ENCODE measurements around the gene NDUFAB1. TPM values are rescaled to one million over a fixed set of nuclear protein-coding genes. Genes with fewer than 3 reads are reported as not detected.
A peak's percentile ranks its signal among the peaks of the same experiment; 100 is the strongest.
"Not testable (repeated sequence)": the region's sequence is repeated elsewhere in the genome, so short reads cannot be mapped to it uniquely, and the experiment has no call there.

The NDUFAB1 gene
- 22.7 TPM for total RNA-seq

DNA sequence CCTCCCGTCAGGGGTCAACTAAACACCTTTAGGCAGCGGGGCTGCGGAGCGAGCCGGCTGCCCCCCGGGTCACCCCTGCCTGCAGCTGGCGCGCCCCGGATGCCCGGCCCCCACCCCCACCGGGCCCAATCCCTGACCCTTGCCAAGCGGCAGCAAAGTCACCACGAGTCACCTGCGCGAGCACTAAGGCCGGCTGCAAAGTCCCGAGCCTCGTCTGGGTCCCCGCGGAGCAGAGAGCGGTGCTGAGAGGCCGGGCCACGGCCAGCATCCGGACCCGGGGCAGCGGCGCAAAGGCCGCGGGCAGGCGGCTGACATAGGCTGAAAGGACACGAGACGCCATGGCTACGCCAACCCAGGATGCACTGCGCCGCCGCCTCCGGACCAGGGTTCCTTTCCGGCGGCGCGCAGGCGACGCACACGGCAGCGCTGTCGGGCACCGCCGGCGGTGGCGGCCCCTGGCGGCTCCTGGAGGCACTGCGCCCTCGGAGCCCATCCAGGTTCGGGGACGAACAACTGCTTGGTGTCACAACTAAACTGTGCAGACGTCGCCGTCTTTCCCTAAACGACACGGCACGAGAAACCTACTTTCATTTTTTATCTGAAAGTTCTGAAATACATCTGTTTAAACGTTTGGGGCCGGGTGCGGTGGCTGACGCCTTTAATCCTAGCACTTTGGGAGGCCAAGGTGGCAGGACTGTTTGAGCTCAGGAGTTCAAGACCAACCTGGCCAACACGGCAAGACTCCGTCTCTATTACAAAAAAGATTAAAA, at the start of gene NDUFAB1:
NDUFAB1 (minus strand) TSS at position 366 of the 770 bp plus-strand sequence; CDS start at position 340, 26 bp downstream.
- Histone ChIP-seq H3K9me3 (ENCODE audit: low read depth, low read length) (no peaks in the 10 kb centered on the region), H3K27me3 (ENCODE audit: insufficient read depth, low read length) (no peaks in the 10 kb centered on the region), H3K4me3 (ENCODE audit: low read length) (peak within 1 kb of the TSS; percentile 87), H3K4me1 (ENCODE audit: insufficient read depth, low read length) (peaks cover 22% of the 10 kb centered on the region)

DNA sequence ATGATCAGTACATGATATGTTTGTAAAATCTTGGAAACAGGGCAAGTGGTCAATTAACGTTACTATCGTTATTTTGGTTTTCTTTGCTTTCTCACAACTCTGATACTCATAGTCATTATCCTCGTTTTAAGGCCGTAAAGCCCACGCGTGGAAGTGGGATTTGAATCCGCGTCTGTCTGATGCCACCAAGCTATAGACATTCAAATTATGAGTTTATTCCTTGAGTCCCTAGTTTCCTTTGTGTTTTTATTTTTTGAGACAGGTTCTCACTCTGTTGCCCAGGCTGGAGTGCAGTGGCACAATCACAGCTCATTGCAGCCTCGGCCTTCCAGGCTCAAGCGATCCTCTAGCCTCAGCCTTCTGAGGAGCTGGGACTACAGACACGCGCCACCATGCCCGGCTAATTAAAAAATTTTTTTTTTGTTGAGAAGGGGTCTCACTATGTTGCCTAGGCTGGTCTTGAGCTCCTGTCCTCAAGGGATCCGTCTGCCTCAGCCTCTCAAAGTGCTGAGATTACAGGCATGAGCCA, 46.2 kb upstream of the NDUFAB1 start:
- H3K4me3 ChIP-seq (ENCODE audit: low read length), result peak overlapping the region; percentile 94
- H3K27me3 ChIP-seq (ENCODE audit: insufficient read depth, low read length), result no peaks in the 10 kb centered on the region
- H3K9me3 ChIP-seq (ENCODE audit: low read depth, low read length), result no peaks in the 10 kb centered on the region
- peaks cover 27% of the 10 kb centered on the region for H3K4me1 ChIP-seq (ENCODE audit: insufficient read depth, low read length)

DNA sequence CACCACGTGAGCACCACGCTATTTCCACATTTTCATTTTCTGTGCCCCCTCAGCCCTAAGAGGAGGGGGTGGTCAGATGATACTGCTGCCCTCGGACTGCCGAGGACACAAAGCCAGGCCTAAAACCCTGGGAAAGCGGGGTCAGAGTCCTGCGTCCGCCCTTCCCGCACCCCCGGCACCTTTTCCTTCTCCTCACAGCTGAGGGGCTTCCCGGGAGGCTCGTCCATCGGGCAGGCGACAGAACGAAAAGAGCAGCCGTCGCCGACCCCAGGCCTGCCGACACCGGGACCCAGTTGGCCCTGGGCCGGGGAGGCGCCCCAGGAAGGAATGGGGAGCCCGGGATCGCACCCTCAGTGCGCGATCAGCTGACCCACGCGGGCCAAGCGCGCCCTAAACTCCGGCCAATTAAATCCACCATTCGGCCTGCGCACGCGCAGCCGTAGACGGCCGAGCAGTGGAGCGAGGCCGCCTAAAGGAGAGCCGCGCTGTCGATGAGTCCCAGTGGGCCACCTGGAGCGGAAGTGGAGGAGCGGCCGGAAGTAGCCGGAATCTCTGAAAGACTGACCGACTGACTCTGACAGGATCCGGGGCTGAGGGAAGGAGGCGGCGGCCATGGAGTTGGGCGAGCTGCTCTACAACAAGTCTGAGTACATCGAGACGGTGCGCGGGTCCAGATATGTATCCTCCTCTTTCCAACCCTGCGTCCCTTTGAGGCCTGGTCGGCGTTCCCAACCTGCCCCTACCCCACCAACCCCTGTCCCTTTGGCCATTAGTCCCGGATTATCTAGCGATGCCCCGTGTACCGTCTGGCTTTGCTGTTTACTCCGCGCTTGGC, 45.0 kb upstream of the NDUFAB1 start, which contains the start of the genes DCTN5 and PALB2:
DCTN5 (plus strand) TSS at position 536 of the 835 bp plus-strand sequence; CDS start at position 613, 77 bp downstream.
PALB2 (minus strand) TSS at position 380 of the 835 bp plus-strand sequence; CDS start at position 227, 153 bp downstream.
- Histone ChIP-seq H3K4me3 (ENCODE audit: low read length) (peak within 1 kb of the TSS; percentile 94), H3K9me3 (ENCODE audit: low read depth, low read length) (no peaks in the 10 kb centered on the region), H3K27me3 (ENCODE audit: insufficient read depth, low read length) (no peaks in the 10 kb centered on the region), H3K4me1 (ENCODE audit: insufficient read depth, low read length) (peaks cover 27% of the 10 kb centered on the region)

DNA sequence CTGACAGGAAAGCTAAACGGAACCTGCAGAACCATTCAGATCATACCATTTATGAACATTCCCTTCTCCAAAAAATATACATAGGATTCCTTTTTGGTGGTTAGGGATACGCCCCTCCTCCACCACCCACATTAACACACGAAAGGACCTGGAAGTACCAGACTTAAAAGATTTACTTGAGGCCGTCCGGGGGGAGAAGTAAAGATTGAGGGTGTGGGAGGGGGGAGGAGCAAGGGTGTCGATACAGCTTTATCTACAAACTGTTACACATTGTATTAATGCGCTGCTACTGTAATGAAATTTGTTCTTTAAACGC, 44.5 kb upstream of the NDUFAB1 start:
- H3K4me1 ChIP-seq (ENCODE audit: insufficient read depth, low read length), result peaks cover 27% of the 10 kb centered on the region
- no peaks in the 10 kb centered on the region for H3K9me3 ChIP-seq (ENCODE audit: low read depth, low read length)
- H3K4me3 ChIP-seq (ENCODE audit: low read length), result peak overlapping the region; percentile 94
- H3K27me3 ChIP-seq (ENCODE audit: insufficient read depth, low read length), result no peaks in the 10 kb centered on the region

DNA sequence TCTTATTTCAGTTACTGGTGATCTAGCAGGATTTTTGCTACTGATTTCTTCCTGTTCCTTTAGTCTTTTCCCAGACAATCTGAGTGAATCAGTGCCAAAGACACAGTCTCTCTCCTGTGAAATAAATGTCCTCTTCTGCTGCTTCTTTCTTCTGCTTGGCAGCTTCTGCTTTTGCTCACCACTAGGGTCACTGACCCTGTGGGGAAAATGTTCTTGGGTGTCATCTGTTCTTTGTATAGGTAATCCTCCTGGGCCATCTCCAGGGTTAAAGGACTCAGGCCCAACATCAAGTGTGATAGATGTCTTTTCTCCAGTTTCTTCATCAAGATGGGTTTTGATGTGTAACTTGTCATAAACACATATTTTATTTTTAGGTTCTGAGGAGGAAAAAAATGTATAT, 39.8 kb upstream of the NDUFAB1 start:
- Histone ChIP-seq H3K4me3 (ENCODE audit: low read length) (no peak overlapping the region), H3K4me1 (ENCODE audit: insufficient read depth, low read length) (peaks cover 12% of the 10 kb centered on the region), H3K9me3 (ENCODE audit: low read depth, low read length) (no peaks in the 10 kb centered on the region), H3K27me3 (ENCODE audit: insufficient read depth, low read length) (no peaks in the 10 kb centered on the region)

DNA sequence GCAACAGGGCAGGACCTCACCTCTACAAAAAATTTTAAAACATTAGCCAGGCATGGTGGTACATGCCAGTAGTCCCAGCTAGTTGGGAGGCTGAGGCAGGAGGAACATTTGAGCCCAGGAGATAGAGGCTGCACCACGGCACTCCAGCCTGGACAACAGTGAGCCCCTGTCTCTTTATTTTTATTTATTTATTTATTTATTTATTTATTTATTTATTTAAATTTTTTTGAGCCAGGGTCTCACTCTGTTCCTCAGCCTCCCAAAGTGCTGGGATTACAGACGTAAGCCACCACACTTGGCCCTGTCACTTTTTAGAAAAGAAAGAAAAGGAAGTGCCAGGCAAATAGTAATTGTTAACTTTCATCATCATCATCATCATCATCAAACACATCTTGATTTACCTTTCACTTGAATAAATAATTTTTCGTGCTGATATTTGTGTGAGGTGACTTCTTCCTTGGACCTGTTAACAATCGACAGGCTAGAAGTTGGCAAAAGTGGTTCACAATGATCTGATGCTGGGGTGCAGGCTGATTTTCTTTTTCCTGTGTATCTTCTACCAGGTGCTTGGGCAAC, 38.4 kb upstream of the NDUFAB1 start:
- no peaks in the 10 kb centered on the region for H3K27me3 ChIP-seq (ENCODE audit: insufficient read depth, low read length)
- H3K9me3 ChIP-seq (ENCODE audit: low read depth, low read length), result no peaks in the 10 kb centered on the region
- no peak overlapping the region for H3K4me3 ChIP-seq (ENCODE audit: low read length)
- H3K4me1 ChIP-seq (ENCODE audit: insufficient read depth, low read length), result no peaks in the 10 kb centered on the region

DNA sequence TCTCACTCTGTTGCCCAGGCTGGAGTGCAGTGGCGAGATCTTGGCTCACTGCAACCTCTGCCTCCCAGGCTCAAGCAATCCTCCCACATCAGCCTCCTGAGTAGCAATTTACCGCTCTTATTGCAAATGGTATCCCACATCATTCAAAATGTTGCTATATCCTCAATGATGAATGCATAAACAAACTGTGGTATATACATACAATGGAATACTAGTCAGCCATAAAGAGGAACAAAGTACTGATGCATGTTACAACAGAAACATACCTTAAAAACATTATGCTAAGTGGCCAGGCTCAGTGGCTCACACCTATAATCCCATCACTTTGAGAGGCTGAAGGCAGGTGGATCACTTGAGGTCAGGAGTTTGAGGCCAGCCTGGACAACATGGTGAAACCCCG, 35.8 kb upstream of the NDUFAB1 start:
- H3K27me3 ChIP-seq (ENCODE audit: insufficient read depth, low read length); H3K4me1 ChIP-seq (ENCODE audit: insufficient read depth, low read length); H3K9me3 ChIP-seq (ENCODE audit: low read depth, low read length); H3K4me3 ChIP-seq (ENCODE audit: low read length): not testable (repeated sequence)

DNA sequence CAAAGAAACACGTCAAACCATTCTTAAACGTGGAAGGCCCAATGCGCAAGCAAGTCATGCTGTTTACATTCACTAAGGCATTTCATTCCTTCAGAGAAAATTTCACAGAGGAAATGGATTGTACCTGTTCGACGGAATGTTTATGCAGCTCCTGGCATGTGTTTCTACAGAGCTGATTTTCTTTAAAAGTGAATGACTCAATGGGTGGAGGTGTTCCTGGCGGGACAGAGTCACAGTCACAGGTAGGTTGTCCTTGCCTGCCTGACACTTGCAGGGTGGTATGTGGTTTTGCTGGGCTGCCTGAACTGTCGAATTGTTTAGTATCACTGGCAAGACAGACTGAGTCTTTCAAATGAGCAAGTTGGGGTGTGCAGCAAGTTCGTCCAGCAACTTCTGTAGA, 33.4 kb upstream of the NDUFAB1 start:
- H3K27me3 ChIP-seq (ENCODE audit: insufficient read depth, low read length), result no peaks in the 10 kb centered on the region
- H3K9me3 ChIP-seq (ENCODE audit: low read depth, low read length), result no peaks in the 10 kb centered on the region
- no peaks in the 10 kb centered on the region for H3K4me1 ChIP-seq (ENCODE audit: insufficient read depth, low read length)
- no peak overlapping the region for H3K4me3 ChIP-seq (ENCODE audit: low read length)

DNA sequence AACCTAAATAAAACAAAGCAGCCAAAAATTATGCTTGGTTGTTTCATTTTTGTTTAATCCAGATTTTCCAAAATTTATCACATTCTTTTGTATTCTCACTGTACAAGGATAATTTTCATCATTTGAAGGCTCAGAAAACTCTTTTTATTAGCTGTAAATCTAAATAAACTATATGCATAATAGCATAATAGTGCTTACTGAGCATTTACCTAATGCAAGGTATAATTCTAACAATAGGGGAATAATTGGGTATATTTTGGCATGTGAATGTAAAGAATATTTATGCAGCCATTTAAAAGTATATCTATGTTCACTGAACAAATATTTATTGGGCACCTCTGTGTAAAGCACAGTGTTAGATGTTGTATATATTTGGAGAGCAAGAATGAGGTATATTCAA, 28.0 kb upstream of the NDUFAB1 start:
- H3K4me3 ChIP-seq (ENCODE audit: low read length), result no peak overlapping the region
- H3K9me3 ChIP-seq (ENCODE audit: low read depth, low read length), result no peaks in the 10 kb centered on the region
- H3K4me1 ChIP-seq (ENCODE audit: insufficient read depth, low read length), result no peaks in the 10 kb centered on the region
- H3K27me3 ChIP-seq (ENCODE audit: insufficient read depth, low read length), result no peaks in the 10 kb centered on the region

DNA sequence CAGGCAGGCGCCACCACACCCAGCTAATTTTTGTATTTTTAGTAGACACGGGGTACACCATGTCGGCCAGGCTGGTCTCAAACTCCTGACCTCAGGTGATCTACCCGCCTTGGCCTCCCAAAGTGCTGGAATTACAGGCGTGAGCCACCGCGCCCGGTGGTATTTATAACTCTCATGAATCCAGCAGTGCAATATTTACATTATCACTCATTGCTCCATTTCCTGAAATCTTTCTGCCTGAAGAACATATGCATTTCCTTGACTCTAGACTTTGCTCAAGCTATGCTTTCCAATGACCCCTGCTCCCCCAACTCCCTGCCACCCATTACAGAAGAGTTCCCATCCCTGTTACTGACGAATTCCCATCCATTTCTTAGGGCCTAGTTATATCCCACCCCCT, 19.7 kb upstream of the NDUFAB1 start:
- no peaks in the 10 kb centered on the region for H3K27me3 ChIP-seq (ENCODE audit: insufficient read depth, low read length)
- H3K4me3 ChIP-seq (ENCODE audit: low read length), result no peak overlapping the region
- no peaks in the 10 kb centered on the region for H3K4me1 ChIP-seq (ENCODE audit: insufficient read depth, low read length)
- H3K9me3 ChIP-seq (ENCODE audit: low read depth, low read length), result no peaks in the 10 kb centered on the region

DNA sequence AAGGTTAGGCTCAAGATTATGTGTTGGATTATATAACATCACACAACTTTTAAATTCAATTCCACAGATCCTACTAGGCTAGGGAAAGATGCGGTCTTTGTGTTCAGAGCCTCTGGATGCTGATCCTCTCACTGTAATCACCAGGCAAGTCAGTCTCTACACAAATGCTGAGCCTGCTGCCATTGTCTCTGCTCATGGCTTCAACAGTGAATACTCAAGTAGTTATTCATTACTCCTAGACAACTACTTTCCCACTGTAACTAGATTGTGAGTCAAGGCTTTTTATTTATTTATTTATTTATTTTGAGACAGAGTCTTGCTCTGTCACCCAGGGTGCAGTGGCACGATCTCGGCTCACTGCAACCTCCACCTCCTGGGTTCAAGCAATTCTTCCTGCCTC, 15.8 kb upstream of the NDUFAB1 start:
- Histone ChIP-seq H3K4me1 (ENCODE audit: insufficient read depth, low read length) (no peaks in the 10 kb centered on the region), H3K27me3 (ENCODE audit: insufficient read depth, low read length) (no peaks in the 10 kb centered on the region), H3K4me3 (ENCODE audit: low read length) (no peak overlapping the region), H3K9me3 (ENCODE audit: low read depth, low read length) (no peaks in the 10 kb centered on the region)

DNA sequence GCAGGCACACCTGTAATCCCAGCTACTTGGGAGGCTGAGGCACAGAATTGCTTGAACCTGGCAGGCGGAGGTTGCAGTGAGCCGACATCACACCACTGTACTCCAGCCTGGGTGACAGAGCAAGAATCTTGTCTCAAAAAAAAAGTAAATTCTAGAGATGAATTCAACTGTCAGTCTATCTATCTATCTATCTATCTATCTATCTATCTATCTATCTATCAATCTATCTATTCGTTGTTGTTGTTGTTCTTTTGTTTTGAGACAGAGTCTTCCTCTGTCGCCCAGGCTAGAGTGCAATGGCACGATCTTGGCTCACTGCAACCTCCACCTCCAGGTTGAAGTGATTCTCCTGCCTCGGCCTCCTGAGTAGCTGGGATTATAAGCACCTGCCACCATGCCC, 14.8 kb upstream of the NDUFAB1 start:
- not testable (repeated sequence) for H3K27me3 ChIP-seq (ENCODE audit: insufficient read depth, low read length); H3K4me3 ChIP-seq (ENCODE audit: low read length); H3K4me1 ChIP-seq (ENCODE audit: insufficient read depth, low read length); H3K9me3 ChIP-seq (ENCODE audit: low read depth, low read length)

DNA sequence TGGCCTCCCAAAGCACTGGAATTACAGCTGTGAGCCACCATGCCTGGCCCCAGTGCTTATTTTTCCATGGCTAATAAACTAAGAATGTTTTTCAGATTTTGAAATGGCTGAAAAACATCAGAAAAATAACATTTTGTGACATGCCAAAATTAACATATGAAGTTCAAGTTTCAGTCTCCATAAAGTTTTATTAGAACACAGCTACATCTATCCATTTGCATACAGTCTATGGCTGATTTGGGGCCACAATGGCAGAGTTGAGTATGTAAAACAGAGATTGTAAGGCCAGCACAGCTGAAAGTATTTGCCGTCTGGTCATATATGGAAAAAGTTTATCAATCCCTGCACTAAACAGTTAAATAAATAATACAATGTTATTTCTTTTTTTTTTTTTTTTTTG, 13.8 kb upstream of the NDUFAB1 start:
- Histone ChIP-seq H3K4me3 (ENCODE audit: low read length) (no peak overlapping the region), H3K4me1 (ENCODE audit: insufficient read depth, low read length) (no peaks in the 10 kb centered on the region), H3K27me3 (ENCODE audit: insufficient read depth, low read length) (no peaks in the 10 kb centered on the region), H3K9me3 (ENCODE audit: low read depth, low read length) (no peaks in the 10 kb centered on the region)

DNA sequence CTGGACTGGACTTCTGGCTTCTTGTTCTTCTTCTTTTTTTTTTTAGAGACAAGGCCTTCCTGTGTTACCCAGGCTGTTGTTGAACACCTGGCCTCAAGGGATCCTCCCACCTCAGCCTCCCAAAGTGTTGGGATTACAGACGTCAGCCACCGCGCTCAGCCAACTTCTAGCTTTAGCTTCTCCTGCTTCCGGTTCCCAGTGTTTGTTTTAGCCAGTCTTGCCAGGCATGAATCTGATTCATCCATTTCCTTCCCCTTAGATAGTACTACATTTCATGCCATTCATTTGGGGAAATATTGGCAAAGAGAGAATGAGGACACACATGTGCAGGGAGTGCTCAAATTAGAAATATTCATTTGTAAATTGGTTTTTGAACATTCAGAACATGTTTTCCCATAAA, 12.1 kb upstream of the NDUFAB1 start:
- H3K9me3 ChIP-seq (ENCODE audit: low read depth, low read length), result no peaks in the 10 kb centered on the region
- H3K27me3 ChIP-seq (ENCODE audit: insufficient read depth, low read length), result no peaks in the 10 kb centered on the region
- H3K4me3 ChIP-seq (ENCODE audit: low read length), result no peak overlapping the region
- no peaks in the 10 kb centered on the region for H3K4me1 ChIP-seq (ENCODE audit: insufficient read depth, low read length)

DNA sequence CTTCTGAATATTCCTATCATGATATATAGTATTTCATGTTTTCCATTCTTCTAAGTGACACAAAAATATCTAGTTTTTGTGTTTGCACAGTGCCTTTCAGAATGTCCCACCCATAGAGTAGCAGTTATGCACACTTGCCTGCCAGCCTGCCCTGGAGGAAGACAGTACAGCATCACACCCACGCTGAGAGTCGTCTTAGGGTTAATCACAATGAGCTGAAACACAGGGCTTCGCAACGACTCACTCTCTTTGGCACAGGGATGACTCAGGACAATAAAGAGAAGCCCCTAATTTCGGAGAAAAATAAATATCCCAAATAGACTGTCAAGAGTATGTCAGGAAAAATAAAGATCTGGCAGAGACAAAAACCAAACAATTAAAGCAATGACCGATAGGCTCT, 11.6 kb upstream of the NDUFAB1 start:
- Histone ChIP-seq H3K4me1 (ENCODE audit: insufficient read depth, low read length) (no peaks in the 10 kb centered on the region), H3K9me3 (ENCODE audit: low read depth, low read length) (no peaks in the 10 kb centered on the region), H3K27me3 (ENCODE audit: insufficient read depth, low read length) (no peaks in the 10 kb centered on the region), H3K4me3 (ENCODE audit: low read length) (no peak overlapping the region)

Measured in mononuclear cell (primary cell).